H1 (cell line): ENCODE results near the gene NOP16. TPM values are rescaled to one million over a fixed set of nuclear protein-coding genes. Genes with fewer than 3 reads are reported as not detected.

Experiments used
- SAP30 ChIP-seq: fragments of 300-600 bp; sonication (generic); IDR thresholded peaks from 2 replicates; pipeline ENCODE4 v1.7.1; 2012; ENCODE audit warnings: low read length, moderate library complexity, mild to moderate bottlenecking, inconsistent platforms; ENCODE audit not compliant: insufficient read depth, insufficient replicate concordance
- TBP ChIP-seq: IDR thresholded peaks from 2 replicates; pipeline ENCODE4 v1.6.1; 2011; ENCODE audit warnings: low read depth, low read length, improper control_type of control experiment
- polyA plus RNA-seq, 7 experiments: library from polyadenylated mRNA; depleted of rRNA in 3 of 7; stranded (reverse) in 5 of 7; unstranded in 2 of 7; fragments of >200 nt in 5 of 7; fragments of 200-250 nt in 2 of 7; gene quantifications; 1 replicate in 5 of 7; 2 replicates in 1 of 7; 4 replicates in 1 of 7; pipeline versions ENCODE4 v1.2.1 to v1.2.3, GENCODE V29; 2011 to 2013; ENCODE audit warnings: missing spikeins in 2 of 7, mixed read lengths in 2 of 7
- total RNA-seq: library from RNA; stranded (reverse); fragmentation: NEBNext Ultra II Directional; extraction: Animal tissue kit (Norgen Biotek cat#: 25700); gene quantifications from 2 replicates; pipeline ENCODE4 v1.2.1, GENCODE V29; 2021

Gene NOP16
- total and polyA plus RNA-seq, 2 of the 8 experiments (the other 6 are each of a cell fraction or from before 2014, with no cell fraction given): 46.9 to 65.2 TPM

GRCh38 chr5:176406436-176407052, 18.1 kb upstream of the NOP16 start (continued):
- TF ChIP-seq SAP30: no peak
- TF ChIP-seq TBP: no peak
